Measurements from ENCODE around the gene LMO3.
"Not testable (repeated sequence)": the region's sequence is repeated elsewhere in the genome, so short reads cannot be mapped to it uniquely, and the experiment has no call there.

Gene LMO3

GRCh38 chr12:16553457-16553856, 52.5 kb downstream of the LMO3 start:
- Histone ChIP-seq H3K79me2 (ENCODE audit: insufficient read depth, low read depth) (no peaks in the 10 kb centered on the region), H4K20me1 (ENCODE audit: insufficient read depth) (no peaks in the 10 kb centered on the region), H3K4me1 (ENCODE audit: low read depth, poor library complexity, severe bottlenecking) (no peaks in the 10 kb centered on the region), H3K4me3 (IDR thresholded peaks at IDR 0.05; ENCODE audit: insufficient read depth, low read depth, low read length) (no peak overlapping the region), H3K27ac (no peak overlapping the region), H3K27me3 (ENCODE audit: insufficient read depth, low read depth) (no peaks in the 10 kb centered on the region), H3K9ac (no peak overlapping the region), H2AFZ (ENCODE audit: low read depth) (no peak overlapping the region), H3K4me2 (no peak overlapping the region), H3K36me3 (ENCODE audit: insufficient read depth) (no peaks in the 10 kb centered on the region)
- TF ChIP-seq, protein P1, sequence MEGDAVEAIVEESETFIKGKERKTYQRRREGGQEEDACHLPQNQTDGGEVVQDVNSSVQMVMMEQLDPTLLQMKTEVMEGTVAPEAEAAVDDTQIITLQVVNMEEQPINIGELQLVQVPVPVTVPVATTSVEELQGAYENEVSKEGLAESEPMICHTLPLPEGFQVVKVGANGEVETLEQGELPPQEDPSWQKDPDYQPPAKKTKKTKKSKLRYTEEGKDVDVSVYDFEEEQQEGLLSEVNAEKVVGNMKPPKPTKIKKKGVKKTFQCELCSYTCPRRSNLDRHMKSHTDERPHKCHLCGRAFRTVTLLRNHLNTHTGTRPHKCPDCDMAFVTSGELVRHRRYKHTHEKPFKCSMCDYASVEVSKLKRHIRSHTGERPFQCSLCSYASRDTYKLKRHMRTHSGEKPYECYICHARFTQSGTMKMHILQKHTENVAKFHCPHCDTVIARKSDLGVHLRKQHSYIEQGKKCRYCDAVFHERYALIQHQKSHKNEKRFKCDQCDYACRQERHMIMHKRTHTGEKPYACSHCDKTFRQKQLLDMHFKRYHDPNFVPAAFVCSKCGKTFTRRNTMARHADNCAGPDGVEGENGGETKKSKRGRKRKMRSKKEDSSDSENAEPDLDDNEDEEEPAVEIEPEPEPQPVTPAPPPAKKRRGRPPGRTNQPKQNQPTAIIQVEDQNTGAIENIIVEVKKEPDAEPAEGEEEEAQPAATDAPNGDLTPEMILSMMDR (conservative IDR thresholded peaks at IDR 0.05; ENCODE audit: low read depth, low read length): no peak

DNA sequence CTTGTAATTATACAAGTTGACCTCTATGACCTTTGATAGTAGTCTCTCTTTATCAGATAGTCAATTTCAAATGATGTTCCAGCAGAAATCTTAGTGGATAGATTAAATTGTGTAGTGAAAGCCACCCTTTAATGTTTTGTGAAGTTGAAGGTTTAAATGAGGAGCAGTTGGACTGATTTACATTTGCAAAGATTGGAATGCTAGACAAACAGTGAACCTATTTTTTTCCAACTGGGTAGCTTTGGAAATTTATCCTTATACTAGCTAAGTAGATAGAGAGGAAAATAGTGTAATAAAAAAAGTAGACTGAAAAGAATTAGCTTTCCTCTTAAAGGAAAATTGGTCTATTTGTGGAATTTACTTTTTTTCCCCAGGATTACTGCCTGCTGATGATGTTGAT, 53.7 kb downstream of the LMO3 start:
- no peak overlapping the region for H3K4me3 ChIP-seq (IDR thresholded peaks at IDR 0.05; ENCODE audit: insufficient read depth, low read depth, low read length)
- H3K9ac ChIP-seq: no peak overlapping the region
- no peaks in the 10 kb centered on the region for H3K36me3 ChIP-seq (ENCODE audit: insufficient read depth)
- H3K27me3 ChIP-seq (ENCODE audit: insufficient read depth, low read depth): no peaks in the 10 kb centered on the region
- no peaks in the 10 kb centered on the region for H4K20me1 ChIP-seq (ENCODE audit: insufficient read depth)
- H3K4me1 ChIP-seq (ENCODE audit: low read depth, poor library complexity, severe bottlenecking): no peaks in the 10 kb centered on the region
- no peak overlapping the region for H3K4me2 ChIP-seq
- no peak overlapping the region for H2AFZ ChIP-seq (ENCODE audit: low read depth)
- H3K79me2 ChIP-seq (ENCODE audit: insufficient read depth, low read depth): no peaks in the 10 kb centered on the region
- TF ChIP-seq, protein P1 (conservative IDR thresholded peaks at IDR 0.05; ENCODE audit: low read depth, low read length): no peak
- H3K27ac ChIP-seq: no peak overlapping the region

DNA sequence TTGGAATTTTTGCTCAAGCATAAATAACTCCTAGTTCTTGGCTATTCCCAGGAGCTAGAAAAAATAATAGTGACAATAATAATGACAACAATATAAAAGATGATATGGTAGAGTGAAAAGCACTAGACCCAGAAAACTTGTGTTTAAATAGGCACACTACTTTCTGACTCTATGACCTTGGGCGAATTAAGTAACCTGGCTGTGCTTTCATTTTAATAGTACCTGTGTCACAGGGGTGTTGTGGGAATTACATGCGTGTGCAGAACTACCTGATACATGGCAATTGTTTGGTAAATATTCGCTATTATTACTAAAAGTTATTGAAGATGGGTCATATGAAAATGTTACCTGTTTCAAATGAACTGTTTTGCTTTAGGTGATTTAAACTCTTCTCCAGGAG, 60.1 kb downstream of the LMO3 start:
- H3K27me3 ChIP-seq (ENCODE audit: insufficient read depth, low read depth): no peaks in the 10 kb centered on the region
- H3K36me3 ChIP-seq (ENCODE audit: insufficient read depth): no peaks in the 10 kb centered on the region
- TF ChIP-seq, protein P1 (conservative IDR thresholded peaks at IDR 0.05; ENCODE audit: low read depth, low read length): no peak
- H4K20me1 ChIP-seq (ENCODE audit: insufficient read depth): no peaks in the 10 kb centered on the region
- H3K79me2 ChIP-seq (ENCODE audit: insufficient read depth, low read depth): no peaks in the 10 kb centered on the region
- H3K27ac ChIP-seq: no peak overlapping the region
- H3K4me3 ChIP-seq (IDR thresholded peaks at IDR 0.05; ENCODE audit: insufficient read depth, low read depth, low read length): no peak overlapping the region
- no peaks in the 10 kb centered on the region for H3K4me1 ChIP-seq (ENCODE audit: low read depth, poor library complexity, severe bottlenecking)
- H3K4me2 ChIP-seq: no peak overlapping the region
- H2AFZ ChIP-seq (ENCODE audit: low read depth): no peak overlapping the region
- no peak overlapping the region for H3K9ac ChIP-seq

DNA sequence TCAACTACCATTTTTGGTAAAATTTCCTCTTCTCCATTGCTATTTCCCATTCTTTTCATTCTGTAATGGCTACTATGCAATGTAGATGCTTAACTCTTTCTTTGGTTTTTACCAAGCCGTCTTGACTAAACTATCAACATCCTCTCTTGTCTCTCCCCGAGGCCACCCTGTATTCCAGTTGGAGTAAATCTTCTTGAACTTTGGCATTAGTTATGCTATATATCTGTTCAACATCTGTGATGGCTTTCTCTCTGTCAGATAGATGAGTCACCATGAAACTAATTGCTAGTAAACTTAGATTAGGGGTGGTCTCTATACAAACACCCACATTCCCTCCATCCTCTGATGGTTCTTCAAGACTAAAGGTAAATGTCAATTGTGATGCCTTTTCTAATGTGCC, 63.4 kb downstream of the LMO3 start:
- no peak overlapping the region for H3K27ac ChIP-seq
- H3K79me2 ChIP-seq (ENCODE audit: insufficient read depth, low read depth): no peaks in the 10 kb centered on the region
- no peak overlapping the region for H3K4me2 ChIP-seq
- no peaks in the 10 kb centered on the region for H4K20me1 ChIP-seq (ENCODE audit: insufficient read depth)
- H3K36me3 ChIP-seq (ENCODE audit: insufficient read depth): no peaks in the 10 kb centered on the region
- TF ChIP-seq, protein P1 (conservative IDR thresholded peaks at IDR 0.05; ENCODE audit: low read depth, low read length): no peak
- H3K4me1 ChIP-seq (ENCODE audit: low read depth, poor library complexity, severe bottlenecking): no peaks in the 10 kb centered on the region
- no peak overlapping the region for H3K9ac ChIP-seq
- no peaks in the 10 kb centered on the region for H3K27me3 ChIP-seq (ENCODE audit: insufficient read depth, low read depth)
- H3K4me3 ChIP-seq (IDR thresholded peaks at IDR 0.05; ENCODE audit: insufficient read depth, low read depth, low read length): no peak overlapping the region
- H2AFZ ChIP-seq (ENCODE audit: low read depth): no peak overlapping the region

DNA sequence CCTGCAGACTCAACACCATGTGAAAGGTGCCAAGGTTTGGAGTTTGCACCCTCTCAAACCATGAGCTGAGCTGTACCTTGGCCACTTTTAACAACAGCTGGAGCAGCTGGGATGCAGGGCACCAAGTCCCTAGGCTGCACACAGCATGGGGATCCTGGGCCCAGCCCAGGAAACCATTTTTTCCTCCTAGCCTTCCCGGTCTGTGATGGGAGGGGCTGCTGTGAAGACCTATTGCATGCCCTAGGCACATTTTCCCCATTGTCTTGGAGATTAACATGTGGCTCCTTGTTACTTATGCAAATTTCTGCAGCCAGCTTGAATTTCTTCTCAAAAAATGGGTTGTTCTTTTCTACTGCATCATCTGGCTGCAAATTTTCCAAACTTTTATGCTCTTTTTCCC, 68.3 kb downstream of the LMO3 start:
- H3K4me3 ChIP-seq (IDR thresholded peaks at IDR 0.05; ENCODE audit: insufficient read depth, low read depth, low read length); H3K27ac ChIP-seq; H4K20me1 ChIP-seq (ENCODE audit: insufficient read depth); H3K9ac ChIP-seq; H3K4me2 ChIP-seq; H3K79me2 ChIP-seq (ENCODE audit: insufficient read depth, low read depth); H3K27me3 ChIP-seq (ENCODE audit: insufficient read depth, low read depth); H2AFZ ChIP-seq (ENCODE audit: low read depth); H3K36me3 ChIP-seq (ENCODE audit: insufficient read depth): not testable (repeated sequence)
- H3K4me1 ChIP-seq (ENCODE audit: low read depth, poor library complexity, severe bottlenecking): peaks cover 16% of the 10 kb centered on the region

All from KMS-11 (cell line).